Spinal cord (tissue), 10 donors: ENCODE data around the gene CFAP77. TPM values are rescaled to one million over a fixed set of nuclear protein-coding genes. Genes with fewer than 3 reads are reported as not detected.

Source experiments
- DNase-seq, 6 donors: peaks; one replicate each; pipeline versions ENCODE4 v3.0.0 to v3.0.0-alpha.2; 2013 to 2015; ENCODE audit warnings: low spot score in 6 of 6, low read depth in 4 of 6
- H3K27ac ChIP-seq: one replicate; pipeline ENCODE4 v1.5.1; 2013; ENCODE audit warnings: low read depth, low read length, control low read depth
- H3K27me3 ChIP-seq: one replicate; pipeline ENCODE4 v1.6.1; 2013; ENCODE audit warnings: low read length; ENCODE audit not compliant: control insufficient read depth, insufficient read depth
- H3K36me3 ChIP-seq: one replicate; pipeline ENCODE4 v1.6.1; 2013; ENCODE audit warnings: low read length; ENCODE audit not compliant: control insufficient read depth, insufficient read depth
- H3K4me1 ChIP-seq: one replicate; pipeline ENCODE4 v1.6.1; 2013; ENCODE audit warnings: low read length; ENCODE audit not compliant: control insufficient read depth, insufficient read depth
- H3K4me3 ChIP-seq: one replicate; pipeline ENCODE4 v1.5.1; 2013; ENCODE audit warnings: low read depth, low read length, control low read depth
- H3K9me3 ChIP-seq: one replicate; pipeline ENCODE4 v1.6.1; 2013; ENCODE audit warnings: low read length; ENCODE audit not compliant: control insufficient read depth, insufficient read depth
- WGBS: methylation state at CpG from one replicate; pipeline ENCODE4 v1.1.5; 2013; ENCODE audit warnings: missing lambda C conversion rate; ENCODE audit not compliant: insufficient coverage; 5-methylcytosine and 5-hydroxymethylcytosine counted together
- polyA plus RNA-seq, 2 donors: library from polyadenylated mRNA; unstranded; fragments of 120-200 nt; gene quantifications; one replicate each; pipeline ENCODE4 v1.2.1, GENCODE V29; 2013; ENCODE audit not compliant: insufficient read length in 2 of 2
- total RNA-seq, 2 donors: library from RNA; depleted of rRNA in 1 of 2; stranded (reverse); fragments of 120-200 nt in 1 of 2; fragments of >200 nt in 1 of 2; gene quantifications; one replicate each; pipeline versions ENCODE4 v1.2.3 to v1.2.4, GENCODE V29; 2013 to 2014
- donor health status: healthy.

Gene CFAP77
- total and polyA plus RNA-seq, 4 donors = 0.30 to 6.9 (median 4.7) TPM

GRCh38 chr9:132481053-132481849 lies 71.2 kb downstream of the CFAP77 start:
- Histone ChIP-seq H3K4me3 (no peak overlapping the region), H3K27ac (no peak overlapping the region), H3K27me3 (peaks cover 6% of the 10 kb centered on the region), H3K9me3 (no peaks in the 10 kb centered on the region), H3K36me3 (no peaks in the 10 kb centered on the region), H3K4me1 (peaks cover 25% of the 10 kb centered on the region)
- WGBS = 64% methylated on average over 14 of the region's 20 CpGs
- DNase-seq = peak in 1 of 6 donors; percentile 54

DNA sequence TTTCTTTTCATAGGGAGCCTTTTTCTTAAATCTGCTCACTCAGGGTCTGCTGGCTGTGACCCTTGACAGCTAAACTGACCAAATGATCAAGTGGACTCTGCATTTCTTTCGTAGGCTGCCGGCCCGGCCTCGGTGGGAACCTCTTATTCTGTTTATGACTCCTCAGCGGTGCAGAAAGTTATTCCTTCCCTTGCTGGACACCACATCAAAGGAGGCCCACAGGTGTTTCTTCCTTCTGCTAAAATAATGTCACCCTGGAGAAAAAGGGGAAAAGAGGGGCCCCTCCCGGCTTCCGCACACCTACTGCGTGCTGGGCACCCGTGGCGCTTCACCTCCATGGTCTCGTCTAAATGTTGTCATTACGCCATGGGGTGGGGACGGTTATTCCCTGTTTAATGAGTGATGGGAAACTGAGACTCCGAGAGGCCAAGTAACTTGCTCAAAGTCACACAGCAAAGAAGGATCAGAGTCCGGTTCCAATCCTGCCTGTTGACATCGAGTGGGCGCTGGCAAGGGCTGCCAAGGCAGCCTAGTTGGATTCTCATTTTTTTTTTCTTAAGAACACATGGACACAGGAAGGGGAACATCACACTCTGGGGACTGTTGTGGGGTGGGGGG lies 72.3 kb downstream of the CFAP77 start:
- no peak for DNase-seq
- no peaks in the 10 kb centered on the region for H3K9me3 ChIP-seq
- H3K27me3 ChIP-seq = peaks cover 6% of the 10 kb centered on the region
- no peak overlapping the region for H3K4me3 ChIP-seq
- no peak overlapping the region for H3K27ac ChIP-seq
- no peaks in the 10 kb centered on the region for H3K36me3 ChIP-seq
- WGBS = 70% methylated on average over 14 of the region's 17 CpGs
- peaks cover 33% of the 10 kb centered on the region for H3K4me1 ChIP-seq

DNA sequence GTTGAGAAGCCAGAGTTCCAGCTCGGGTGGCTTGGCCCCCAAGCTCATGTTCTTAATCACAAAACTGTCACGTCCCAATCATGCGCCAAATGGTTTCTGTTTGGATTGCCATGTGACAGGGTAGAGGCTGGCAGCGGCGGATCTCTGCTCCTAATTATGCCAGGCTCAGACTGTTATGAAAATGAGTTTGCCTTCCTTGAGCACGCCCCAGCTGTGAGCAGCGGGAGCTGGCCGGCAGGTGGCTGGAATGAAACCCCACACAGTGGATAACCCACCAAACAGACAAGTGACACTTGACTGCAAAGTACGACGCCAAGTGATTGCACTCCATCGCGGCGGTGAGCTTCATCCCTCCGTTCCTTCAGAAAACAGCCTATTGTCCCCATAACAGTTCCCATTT lies 75.4 kb downstream of the CFAP77 start:
- 44% methylated on average over 13 of the region's 14 CpGs for WGBS
- no peaks in the 10 kb centered on the region for H3K9me3 ChIP-seq
- H3K4me1 ChIP-seq = peaks cover 25% of the 10 kb centered on the region
- no peak overlapping the region for H3K4me3 ChIP-seq
- peak in 2 of 6 donors; percentile 43 to 50 for DNase-seq
- H3K27me3 ChIP-seq = peaks cover 6% of the 10 kb centered on the region
- H3K27ac ChIP-seq = no peak overlapping the region
- no peaks in the 10 kb centered on the region for H3K36me3 ChIP-seq

DNA sequence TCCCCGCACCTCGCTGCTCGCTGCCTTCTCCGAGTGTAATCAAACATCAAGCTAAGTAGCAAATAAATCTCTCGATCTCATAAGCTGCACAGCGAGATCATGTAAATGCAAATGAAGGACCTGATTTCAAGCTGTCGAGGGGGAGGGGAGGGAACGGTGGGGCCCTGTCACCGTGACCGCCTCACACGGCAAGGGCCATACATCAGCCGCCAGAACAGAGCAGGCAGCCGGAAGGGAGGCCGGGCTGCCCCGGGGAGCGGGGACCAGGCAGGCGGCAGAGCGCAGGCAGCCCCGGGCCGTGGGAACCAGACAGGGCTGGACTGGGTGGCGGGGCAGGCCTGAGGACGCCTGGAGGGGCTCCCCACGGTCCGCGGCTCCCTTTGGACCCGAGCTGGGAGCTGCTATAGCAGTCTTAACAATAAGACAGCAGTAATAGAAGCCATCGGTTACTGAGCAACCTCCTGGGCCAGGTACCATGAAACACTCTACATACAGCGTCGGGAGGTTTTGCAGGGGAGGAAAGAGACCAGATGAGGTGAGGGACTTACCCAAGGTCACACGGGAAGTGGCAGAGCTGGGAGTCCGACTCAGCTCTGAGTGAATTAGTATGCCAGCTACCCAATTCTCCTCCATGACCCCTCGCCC lies 76.8 kb downstream of the CFAP77 start:
- WGBS = 12% methylated on average over 25 of the region's 32 CpGs
- no peak overlapping the region for H3K4me3 ChIP-seq
- no peaks in the 10 kb centered on the region for H3K36me3 ChIP-seq
- peaks cover 14% of the 10 kb centered on the region for H3K4me1 ChIP-seq
- H3K27me3 ChIP-seq = peaks cover 4% of the 10 kb centered on the region
- peak in 1 of 6 donors; percentile 94 for DNase-seq
- H3K9me3 ChIP-seq = no peaks in the 10 kb centered on the region
- H3K27ac ChIP-seq = no peak overlapping the region

- WGBS = no CpG with 5 or more reads among the region's 7 CpGs
- no peaks in the 10 kb centered on the region for H3K9me3 ChIP-seq
- H3K27ac ChIP-seq = no peak overlapping the region
- H3K4me1 ChIP-seq = peaks cover 14% of the 10 kb centered on the region
- DNase-seq = no peak
- H3K4me3 ChIP-seq = no peak overlapping the region
- H3K36me3 ChIP-seq = no peaks in the 10 kb centered on the region
- peaks cover 4% of the 10 kb centered on the region for H3K27me3 ChIP-seq
These were observed 77.4 kb downstream of the CFAP77 start for GRCh38 chr9:132487351-132487791.

GRCh38 chr9:132487980-132488535 lies 78.0 kb downstream of the CFAP77 start:
- H3K4me3 ChIP-seq = no peak overlapping the region
- DNase-seq = peak in 1 of 6 donors; percentile 21
- no peaks in the 10 kb centered on the region for H3K36me3 ChIP-seq
- H3K4me1 ChIP-seq = peaks cover 14% of the 10 kb centered on the region
- peaks cover 4% of the 10 kb centered on the region for H3K27me3 ChIP-seq
- H3K9me3 ChIP-seq = no peaks in the 10 kb centered on the region
- WGBS = 36% methylated on average over 6 of the region's 7 CpGs
- H3K27ac ChIP-seq = no peak overlapping the region

GRCh38 chr9:132488626-132489025 lies 78.6 kb downstream of the CFAP77 start:
- Histone ChIP-seq H3K27me3 (peaks cover 4% of the 10 kb centered on the region), H3K4me1 (peaks cover 14% of the 10 kb centered on the region), H3K36me3 (no peaks in the 10 kb centered on the region), H3K4me3 (no peak overlapping the region), H3K9me3 (no peaks in the 10 kb centered on the region), H3K27ac (no peak overlapping the region)
- 30% methylated on average over 7 of the region's 9 CpGs for WGBS
- DNase-seq = peak in 2 of 6 donors; percentile 38 to 75

- WGBS = 82% methylated on average over 9 of the region's 9 CpGs
- no peak for DNase-seq
- Histone ChIP-seq H3K27ac (no peak overlapping the region), H3K4me1 (peaks cover 14% of the 10 kb centered on the region), H3K36me3 (no peaks in the 10 kb centered on the region), H3K9me3 (no peaks in the 10 kb centered on the region), H3K27me3 (peaks cover 4% of the 10 kb centered on the region), H3K4me3 (no peak overlapping the region)
These were observed 79.5 kb downstream of the CFAP77 start for GRCh38 chr9:132489536-132489935.

- WGBS = no CpG with 5 or more reads among the region's 2 CpGs
- peaks cover 3% of the 10 kb centered on the region for H3K36me3 ChIP-seq
- no peaks in the 10 kb centered on the region for H3K9me3 ChIP-seq
- no peak overlapping the region for H3K27ac ChIP-seq
- no peak for DNase-seq
- peaks cover 7% of the 10 kb centered on the region for H3K4me1 ChIP-seq
- no peaks in the 10 kb centered on the region for H3K27me3 ChIP-seq
- no peak overlapping the region for H3K4me3 ChIP-seq
These were observed 84.8 kb downstream of the CFAP77 start for GRCh38 chr9:132494857-132495256.
